Measurements from ENCODE around the gene RNU6-9.

The RNU6-9 gene

GRCh38 chr19:929891-930258, 36.6 kb downstream of the RNU6-9 start:
- in situ Hi-C loops (cut with MboI; ENCODE audit: low sequenced_read_pairs, unreplicated experiment), result no loop called here
- DNase-seq (ENCODE audit: low spot score), result no peak
- no peak for TF ChIP-seq CTCF (IDR thresholded peaks at IDR 0.05; ENCODE audit: borderline replicate concordance, control extremely low read depth, extremely low read depth, insufficient read depth, missing control alignments)

GRCh38 chr19:931860-932647, 38.8 kb downstream of the RNU6-9 start:
- no peak for DNase-seq (ENCODE audit: low spot score)
- no peak for TF ChIP-seq CTCF (IDR thresholded peaks at IDR 0.05; ENCODE audit: borderline replicate concordance, control extremely low read depth, extremely low read depth, insufficient read depth, missing control alignments)
- in situ Hi-C loops (cut with MboI; ENCODE audit: low sequenced_read_pairs, unreplicated experiment), result no loop called here

DNA sequence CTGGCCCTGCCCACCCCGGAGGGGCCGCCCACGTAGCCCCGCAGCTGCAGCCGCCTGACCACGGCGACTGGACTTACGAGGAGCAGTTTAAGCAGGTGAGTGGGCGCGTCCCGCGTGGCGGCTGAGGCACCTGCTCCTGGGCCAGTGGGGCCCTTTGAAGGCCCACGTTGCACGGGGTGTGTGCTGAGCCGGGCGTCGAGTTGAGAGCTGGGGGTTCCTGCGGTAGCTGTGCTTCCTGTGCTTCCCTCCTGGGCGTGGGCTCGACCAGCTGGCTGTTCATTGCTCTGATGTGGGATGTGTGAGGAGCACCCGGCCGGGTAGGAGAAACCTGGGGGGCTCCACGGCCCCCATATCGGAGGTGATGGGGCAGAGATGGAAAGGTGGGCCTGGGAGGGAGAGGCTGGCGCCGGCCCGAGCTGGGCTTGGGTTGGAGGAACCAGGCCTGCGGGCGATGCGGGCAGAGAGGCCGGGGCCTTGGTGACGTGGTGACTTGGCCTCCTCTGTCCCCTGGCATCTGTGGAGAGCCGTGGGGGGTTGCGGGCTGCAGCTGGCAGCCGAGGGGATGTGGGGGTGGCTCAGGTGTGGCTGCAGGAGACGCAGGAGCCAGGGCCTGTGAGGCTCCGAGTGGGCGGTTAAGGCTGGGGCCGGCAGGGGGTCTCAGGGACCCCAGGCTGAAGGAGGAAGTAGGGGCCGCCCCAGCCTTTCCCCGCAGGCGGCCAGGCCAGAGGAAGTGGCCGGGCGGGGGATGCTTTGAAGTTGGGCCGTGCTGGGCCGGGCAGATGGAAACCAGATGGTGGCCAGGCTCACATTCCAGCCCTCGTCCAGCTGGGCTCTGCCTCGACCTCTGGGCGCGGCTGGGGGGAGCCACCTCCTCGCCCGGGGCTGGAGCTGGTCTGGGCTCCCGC, 39.6 kb downstream of the RNU6-9 start:
- in situ Hi-C loops (cut with MboI; ENCODE audit: low sequenced_read_pairs, unreplicated experiment), result no loop called here
- no peak for TF ChIP-seq CTCF (IDR thresholded peaks at IDR 0.05; ENCODE audit: borderline replicate concordance, control extremely low read depth, extremely low read depth, insufficient read depth, missing control alignments)
- DNase-seq (ENCODE audit: low spot score), result peak; percentile 74

GRCh38 chr19:933553-933882, 40.2 kb downstream of the RNU6-9 start:
- in situ Hi-C loops (cut with MboI; ENCODE audit: low sequenced_read_pairs, unreplicated experiment), result no loop called here
- no peak for TF ChIP-seq CTCF (IDR thresholded peaks at IDR 0.05; ENCODE audit: borderline replicate concordance, control extremely low read depth, extremely low read depth, insufficient read depth, missing control alignments)
- no peak for DNase-seq (ENCODE audit: low spot score)

- TF ChIP-seq CTCF (IDR thresholded peaks at IDR 0.05; ENCODE audit: borderline replicate concordance, control extremely low read depth, extremely low read depth, insufficient read depth, missing control alignments), result no peak
- in situ Hi-C loops (cut with MboI; ENCODE audit: low sequenced_read_pairs, unreplicated experiment), result no loop called here
- DNase-seq (ENCODE audit: low spot score), result no peak
These were observed 41.0 kb downstream of the RNU6-9 start for GRCh38 chr19:934197-934840.

DNA sequence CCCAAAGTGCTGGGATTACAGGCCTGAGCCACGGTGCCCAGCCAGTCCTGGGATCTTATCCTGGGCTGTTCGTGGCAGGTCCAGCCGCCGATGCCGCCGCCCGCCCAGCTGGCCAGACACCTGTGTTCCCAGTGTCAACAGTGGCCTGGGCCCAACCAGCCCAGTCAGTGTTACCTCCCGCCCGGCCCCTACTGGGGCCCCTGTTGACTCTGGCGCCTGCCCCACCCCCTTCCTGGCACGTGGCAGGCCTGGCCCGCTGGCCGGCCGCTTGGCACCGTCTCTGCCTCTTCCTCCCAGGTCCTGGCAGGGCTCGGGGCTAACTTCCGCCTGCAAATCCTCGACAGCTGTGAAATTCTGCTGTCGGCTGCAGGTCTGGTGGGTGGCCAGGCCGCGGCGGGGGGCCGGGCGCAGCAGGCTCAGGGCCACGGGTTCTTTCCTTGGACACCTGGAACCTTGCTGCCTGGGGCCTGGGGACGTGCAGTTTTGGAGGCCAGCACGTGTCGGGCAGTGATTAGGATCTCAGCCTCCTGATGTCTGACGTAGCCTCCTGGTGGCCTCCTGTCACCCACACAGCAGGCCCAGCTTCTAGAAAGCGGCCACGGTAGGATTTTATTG, 41.7 kb downstream of the RNU6-9 start:
- no peak for DNase-seq (ENCODE audit: low spot score)
- in situ Hi-C loops (cut with MboI; ENCODE audit: low sequenced_read_pairs, unreplicated experiment), result no loop called here
- no peak for TF ChIP-seq CTCF (IDR thresholded peaks at IDR 0.05; ENCODE audit: borderline replicate concordance, control extremely low read depth, extremely low read depth, insufficient read depth, missing control alignments)

All from GM13976 (cell line).